GM21515 (cell line): ENCODE data around the gene IL6.
A peak's percentile ranks its signal among the peaks of the same experiment; 100 is the strongest.

Source experiments
- ATAC-seq: cut with Tn5 transposase; IDR thresholded peaks from one replicate; pipeline ENCODE4 v1.9.1; 2021; ENCODE audit not compliant: unreplicated experiment

The IL6 gene

GRCh38 chr7:22726345-22726906 is 574 bp upstream of the IL6 start:
- ATAC-seq: peak; percentile 79

- no peak for ATAC-seq
These were observed 675 bp downstream of the IL6 start for GRCh38 chr7:22727714-22728035.

GRCh38 chr7:22728401-22729029 is 1.5 kb downstream of the IL6 start:
- ATAC-seq: no peak

GRCh38 chr7:22729180-22729825 is 2.3 kb downstream of the IL6 start:
- ATAC-seq: no peak

- no peak for ATAC-seq
These were observed 3.2 kb downstream of the IL6 start for GRCh38 chr7:22730066-22730710.

GRCh38 chr7:22730921-22731654 is 4.1 kb downstream of the IL6 start:
- ATAC-seq: no peak

- no peak for ATAC-seq
These were observed 4.8 kb downstream of the IL6 start for GRCh38 chr7:22731766-22732165.

- no peak for ATAC-seq
These were observed 5.6 kb downstream of the IL6 start for GRCh38 chr7:22732556-22733126.

GRCh38 chr7:22733761-22734160 is 6.8 kb downstream of the IL6 start:
- ATAC-seq: no peak

- no peak for ATAC-seq
These were observed 16.0 kb downstream of the IL6 start for GRCh38 chr7:22743014-22743413.

GRCh38 chr7:22751341-22751740 is 24.3 kb downstream of the IL6 start:
- ATAC-seq: no peak

- ATAC-seq: no peak
These were observed 30.5 kb downstream of the IL6 start for GRCh38 chr7:22757338-22757994.

GRCh38 chr7:22758576-22758975 is 31.6 kb downstream of the IL6 start:
- ATAC-seq: no peak

GRCh38 chr7:22759721-22760120 is 32.7 kb downstream of the IL6 start:
- no peak for ATAC-seq

GRCh38 chr7:22762866-22763265 is 35.9 kb downstream of the IL6 start:
- ATAC-seq: no peak

GRCh38 chr7:22765609-22766008 is 38.6 kb downstream of the IL6 start:
- peak; percentile 93 for ATAC-seq

- no peak for ATAC-seq
These were observed 44.3 kb downstream of the IL6 start for GRCh38 chr7:22771194-22771871.

- no peak for ATAC-seq
These were observed 44.9 kb downstream of the IL6 start for GRCh38 chr7:22771872-22772228.

- no peak for ATAC-seq
These were observed 45.9 kb downstream of the IL6 start for GRCh38 chr7:22772885-22773284.

- no peak for ATAC-seq
These were observed 50.0 kb downstream of the IL6 start for GRCh38 chr7:22776964-22777363.
